Measurements from ENCODE around the gene SKOR1.
A peak's percentile ranks its signal among the peaks of the same experiment; 100 is the strongest.

SKOR1 gene

GRCh38 chr15:67815036-67815592 is 10.2 kb upstream of the SKOR1 start:
- H3K4me1 ChIP-seq (ENCODE audit: control insufficient read depth in 1 of 2, insufficient read depth in 2 of 2, low read length in 2 of 2): no peaks in the 10 kb centered on the region
- no peaks in the 10 kb centered on the region for H3K9me3 ChIP-seq (ENCODE audit: control insufficient read depth in 1 of 2, low read length in 2 of 2)
- H3K27me3 ChIP-seq (ENCODE audit: control insufficient read depth in 1 of 2, insufficient read depth in 2 of 2, low read length in 2 of 2): peaks cover 21 to 23% of the 10 kb centered on the region in 2 donors
- no peaks in the 10 kb centered on the region for H3K36me3 ChIP-seq (ENCODE audit: control insufficient read depth in 1 of 2, insufficient read depth in 2 of 2, low read length in 2 of 2)
- no peak overlapping the region for H3K4me3 ChIP-seq (ENCODE audit: low read depth in 1 of 2, low read length in 2 of 2)
- H3K9ac ChIP-seq (ENCODE audit: low read depth in 1 of 2, low read length in 2 of 2): no peak overlapping the region
- H3K27ac ChIP-seq (ENCODE audit: low read depth, low read length): no peak overlapping the region

GRCh38 chr15:67816668-67817067 is 8.6 kb upstream of the SKOR1 start:
- Histone ChIP-seq H3K4me1 (ENCODE audit: control insufficient read depth in 1 of 2, insufficient read depth in 2 of 2, low read length in 2 of 2) (no peaks in the 10 kb centered on the region), H3K27ac (ENCODE audit: low read depth, low read length) (no peak overlapping the region), H3K4me3 (ENCODE audit: low read depth in 1 of 2, low read length in 2 of 2) (no peak overlapping the region), H3K27me3 (ENCODE audit: control insufficient read depth in 1 of 2, insufficient read depth in 2 of 2, low read length in 2 of 2) (peaks cover 36 to 38% of the 10 kb centered on the region in 2 donors), H3K9me3 (ENCODE audit: control insufficient read depth in 1 of 2, low read length in 2 of 2) (no peaks in the 10 kb centered on the region), H3K36me3 (ENCODE audit: control insufficient read depth in 1 of 2, insufficient read depth in 2 of 2, low read length in 2 of 2) (no peaks in the 10 kb centered on the region), H3K9ac (ENCODE audit: low read depth in 1 of 2, low read length in 2 of 2) (no peak overlapping the region)

- H3K4me1 ChIP-seq (ENCODE audit: control insufficient read depth in 1 of 2, insufficient read depth in 2 of 2, low read length in 2 of 2): peaks cover 0 to 6% of the 10 kb centered on the region in 2 donors
- peaks cover 50 to 52% of the 10 kb centered on the region in 2 donors for H3K27me3 ChIP-seq (ENCODE audit: control insufficient read depth in 1 of 2, insufficient read depth in 2 of 2, low read length in 2 of 2)
- no peak overlapping the region for H3K9ac ChIP-seq (ENCODE audit: low read depth in 1 of 2, low read length in 2 of 2)
Observed at GRCh38 chr15:67818464-67818863, 6.8 kb upstream of the SKOR1 start.

GRCh38 chr15:67819636-67820035 is 5.7 kb upstream of the SKOR1 start:
- peaks cover 62 to 63% of the 10 kb centered on the region in 2 donors for H3K27me3 ChIP-seq (ENCODE audit: control insufficient read depth in 1 of 2, insufficient read depth in 2 of 2, low read length in 2 of 2)
- no peak overlapping the region for H3K4me3 ChIP-seq (ENCODE audit: low read depth in 1 of 2, low read length in 2 of 2)
- H3K27ac ChIP-seq (ENCODE audit: low read depth, low read length): no peak overlapping the region
- no peaks in the 10 kb centered on the region for H3K9me3 ChIP-seq (ENCODE audit: control insufficient read depth in 1 of 2, low read length in 2 of 2)
- peaks cover 0 to 6% of the 10 kb centered on the region in 2 donors for H3K4me1 ChIP-seq (ENCODE audit: control insufficient read depth in 1 of 2, insufficient read depth in 2 of 2, low read length in 2 of 2)
- H3K36me3 ChIP-seq (ENCODE audit: control insufficient read depth in 1 of 2, insufficient read depth in 2 of 2, low read length in 2 of 2): no peaks in the 10 kb centered on the region
- no peak overlapping the region for H3K9ac ChIP-seq (ENCODE audit: low read depth in 1 of 2, low read length in 2 of 2)

More at GRCh38 chr15:67818464-67818863, 6.8 kb upstream of the SKOR1 start:
- Histone ChIP-seq H3K4me3 (ENCODE audit: low read depth in 1 of 2, low read length in 2 of 2) (no peak overlapping the region), H3K9me3 (ENCODE audit: control insufficient read depth in 1 of 2, low read length in 2 of 2) (no peaks in the 10 kb centered on the region), H3K36me3 (ENCODE audit: control insufficient read depth in 1 of 2, insufficient read depth in 2 of 2, low read length in 2 of 2) (no peaks in the 10 kb centered on the region), H3K27ac (ENCODE audit: low read depth, low read length) (no peak overlapping the region)

- H3K27ac ChIP-seq (ENCODE audit: low read depth, low read length): no peak overlapping the region
Observed at GRCh38 chr15:67820122-67820991, 5.0 kb upstream of the SKOR1 start.

GRCh38 chr15:67820992-67821783 is 4.1 kb upstream of the SKOR1 start:
- H3K4me3 ChIP-seq (ENCODE audit: low read depth in 1 of 2, low read length in 2 of 2): no peak overlapping the region
- no peaks in the 10 kb centered on the region for H3K9me3 ChIP-seq (ENCODE audit: control insufficient read depth in 1 of 2, low read length in 2 of 2)
- no peak overlapping the region for H3K27ac ChIP-seq (ENCODE audit: low read depth, low read length)
- peaks cover 76% of the 10 kb centered on the region in 2 donors for H3K27me3 ChIP-seq (ENCODE audit: control insufficient read depth in 1 of 2, insufficient read depth in 2 of 2, low read length in 2 of 2)
- H3K36me3 ChIP-seq (ENCODE audit: control insufficient read depth in 1 of 2, insufficient read depth in 2 of 2, low read length in 2 of 2): no peaks in the 10 kb centered on the region
- no peak overlapping the region for H3K9ac ChIP-seq (ENCODE audit: low read depth in 1 of 2, low read length in 2 of 2)
- H3K4me1 ChIP-seq (ENCODE audit: control insufficient read depth in 1 of 2, insufficient read depth in 2 of 2, low read length in 2 of 2): peaks cover 0 to 11% of the 10 kb centered on the region in 2 donors

More at GRCh38 chr15:67820122-67820991, 5.0 kb upstream of the SKOR1 start:
- no peaks in the 10 kb centered on the region for H3K9me3 ChIP-seq (ENCODE audit: control insufficient read depth in 1 of 2, low read length in 2 of 2)
- H3K36me3 ChIP-seq (ENCODE audit: control insufficient read depth in 1 of 2, insufficient read depth in 2 of 2, low read length in 2 of 2): no peaks in the 10 kb centered on the region
- peaks cover 0 to 6% of the 10 kb centered on the region in 2 donors for H3K4me1 ChIP-seq (ENCODE audit: control insufficient read depth in 1 of 2, insufficient read depth in 2 of 2, low read length in 2 of 2)
- H3K4me3 ChIP-seq (ENCODE audit: low read depth in 1 of 2, low read length in 2 of 2): no peak overlapping the region
- peaks cover 68% of the 10 kb centered on the region in 2 donors for H3K27me3 ChIP-seq (ENCODE audit: control insufficient read depth in 1 of 2, insufficient read depth in 2 of 2, low read length in 2 of 2)
- H3K9ac ChIP-seq (ENCODE audit: low read depth in 1 of 2, low read length in 2 of 2): no peak overlapping the region

- no peak overlapping the region for H3K27ac ChIP-seq (ENCODE audit: low read depth, low read length)
- no peaks in the 10 kb centered on the region for H3K9me3 ChIP-seq (ENCODE audit: control insufficient read depth in 1 of 2, low read length in 2 of 2)
- peaks cover 80 to 84% of the 10 kb centered on the region in 2 donors for H3K27me3 ChIP-seq (ENCODE audit: control insufficient read depth in 1 of 2, insufficient read depth in 2 of 2, low read length in 2 of 2)
- peaks cover 0 to 13% of the 10 kb centered on the region in 2 donors for H3K4me1 ChIP-seq (ENCODE audit: control insufficient read depth in 1 of 2, insufficient read depth in 2 of 2, low read length in 2 of 2)
- H3K36me3 ChIP-seq (ENCODE audit: control insufficient read depth in 1 of 2, insufficient read depth in 2 of 2, low read length in 2 of 2): no peaks in the 10 kb centered on the region
- H3K4me3 ChIP-seq (ENCODE audit: low read depth in 1 of 2, low read length in 2 of 2): no peak overlapping the region
- H3K9ac ChIP-seq (ENCODE audit: low read depth in 1 of 2, low read length in 2 of 2): no peak overlapping the region
Observed at GRCh38 chr15:67821784-67822440, 3.4 kb upstream of the SKOR1 start.

GRCh38 chr15:67822537-67823313 is 2.6 kb upstream of the SKOR1 start:
- Histone ChIP-seq H3K4me1 (ENCODE audit: control insufficient read depth in 1 of 2, insufficient read depth in 2 of 2, low read length in 2 of 2) (peaks cover 0 to 13% of the 10 kb centered on the region in 2 donors), H3K4me3 (ENCODE audit: low read depth in 1 of 2, low read length in 2 of 2) (peak overlapping the region in 1 of 2 donors; percentile 10), H3K36me3 (ENCODE audit: control insufficient read depth in 1 of 2, insufficient read depth in 2 of 2, low read length in 2 of 2) (no peaks in the 10 kb centered on the region)

More at GRCh38 chr15:67822537-67823313, 2.6 kb upstream of the SKOR1 start:
- Histone ChIP-seq H3K9ac (ENCODE audit: low read depth in 1 of 2, low read length in 2 of 2) (no peak overlapping the region), H3K27ac (ENCODE audit: low read depth, low read length) (no peak overlapping the region), H3K27me3 (ENCODE audit: control insufficient read depth in 1 of 2, insufficient read depth in 2 of 2, low read length in 2 of 2) (peaks cover 76 to 87% of the 10 kb centered on the region in 2 donors), H3K9me3 (ENCODE audit: control insufficient read depth in 1 of 2, low read length in 2 of 2) (no peaks in the 10 kb centered on the region)
